Renal pelvis (tissue), 12 donors: ENCODE measurements around the gene CLCA4. TPM values are rescaled to one million over a fixed set of nuclear protein-coding genes. Genes with fewer than 3 reads are reported as not detected.
"Not testable (repeated sequence)": the region's sequence is repeated elsewhere in the genome, so short reads cannot be mapped to it uniquely, and the experiment has no call there.

Experiments used
- DNase-seq: peaks from one replicate; pipeline ENCODE4 v3.0.0-alpha.2; 2013
- long read RNA-seq, 16 experiments: transcript quantifications; one replicate each; lab custom pipeline, GENCODE V29; 2026
- polyA plus RNA-seq, 3 donors: library from polyadenylated mRNA; unstranded; fragments of 120-200 nt; gene quantifications; one replicate each; pipeline ENCODE4 v1.2.1, GENCODE V29; 2013; ENCODE audit not compliant: insufficient read length in 3 of 3

Gene CLCA4, protein sequence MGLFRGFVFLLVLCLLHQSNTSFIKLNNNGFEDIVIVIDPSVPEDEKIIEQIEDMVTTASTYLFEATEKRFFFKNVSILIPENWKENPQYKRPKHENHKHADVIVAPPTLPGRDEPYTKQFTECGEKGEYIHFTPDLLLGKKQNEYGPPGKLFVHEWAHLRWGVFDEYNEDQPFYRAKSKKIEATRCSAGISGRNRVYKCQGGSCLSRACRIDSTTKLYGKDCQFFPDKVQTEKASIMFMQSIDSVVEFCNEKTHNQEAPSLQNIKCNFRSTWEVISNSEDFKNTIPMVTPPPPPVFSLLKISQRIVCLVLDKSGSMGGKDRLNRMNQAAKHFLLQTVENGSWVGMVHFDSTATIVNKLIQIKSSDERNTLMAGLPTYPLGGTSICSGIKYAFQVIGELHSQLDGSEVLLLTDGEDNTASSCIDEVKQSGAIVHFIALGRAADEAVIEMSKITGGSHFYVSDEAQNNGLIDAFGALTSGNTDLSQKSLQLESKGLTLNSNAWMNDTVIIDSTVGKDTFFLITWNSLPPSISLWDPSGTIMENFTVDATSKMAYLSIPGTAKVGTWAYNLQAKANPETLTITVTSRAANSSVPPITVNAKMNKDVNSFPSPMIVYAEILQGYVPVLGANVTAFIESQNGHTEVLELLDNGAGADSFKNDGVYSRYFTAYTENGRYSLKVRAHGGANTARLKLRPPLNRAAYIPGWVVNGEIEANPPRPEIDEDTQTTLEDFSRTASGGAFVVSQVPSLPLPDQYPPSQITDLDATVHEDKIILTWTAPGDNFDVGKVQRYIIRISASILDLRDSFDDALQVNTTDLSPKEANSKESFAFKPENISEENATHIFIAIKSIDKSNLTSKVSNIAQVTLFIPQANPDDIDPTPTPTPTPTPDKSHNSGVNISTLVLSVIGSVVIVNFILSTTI
- polyA plus RNA-seq, result not detected
- long read RNA-seq, donor 1, result 0 reads
- long read RNA-seq, donor 2, result 0 reads
- long read RNA-seq, donor 3, result 0 reads
- long read RNA-seq, donor 4, result 0 reads
- long read RNA-seq, donor 5, result 0 reads
- long read RNA-seq, donor 6, result 0 reads
- long read RNA-seq, donor 7, result 0 reads
- long read RNA-seq, donor 8, result 0 reads
- long read RNA-seq, donor 9, result 0 reads
- long read RNA-seq, donor 10, result 0 reads
- long read RNA-seq, donor 11, result 0 reads
- long read RNA-seq, donor 12, result 0 reads
- long read RNA-seq, donor 13, result 0 reads
- long read RNA-seq, donor 14, result 0 reads
- long read RNA-seq, donor 15, result 0 reads
- long read RNA-seq, donor 16, result 0 reads

DNA sequence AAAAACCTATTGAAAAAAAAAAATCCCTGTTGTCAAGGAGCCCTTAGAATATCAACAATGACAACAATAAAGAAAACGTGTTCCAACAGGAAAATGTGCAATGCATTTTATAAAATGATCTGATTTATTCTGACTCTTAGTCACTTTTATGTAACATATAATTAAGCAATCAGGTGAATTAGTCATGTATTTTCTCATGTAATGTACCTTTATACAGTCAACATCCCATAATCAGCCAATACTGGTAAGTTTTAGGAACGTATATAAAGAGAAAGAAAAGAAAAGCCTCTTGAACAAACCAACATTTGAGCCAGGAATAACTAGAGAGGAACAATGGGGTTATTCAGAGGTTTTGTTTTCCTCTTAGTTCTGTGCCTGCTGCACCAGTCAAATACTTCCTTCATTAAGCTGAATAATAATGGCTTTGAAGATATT lies at the start of gene CLCA4:
TSS of gene CLCA4 (plus strand) at position 292 of the 435 bp plus-strand sequence. CDS start at position 334, 42 bp downstream.
- no peak for DNase-seq

DNA sequence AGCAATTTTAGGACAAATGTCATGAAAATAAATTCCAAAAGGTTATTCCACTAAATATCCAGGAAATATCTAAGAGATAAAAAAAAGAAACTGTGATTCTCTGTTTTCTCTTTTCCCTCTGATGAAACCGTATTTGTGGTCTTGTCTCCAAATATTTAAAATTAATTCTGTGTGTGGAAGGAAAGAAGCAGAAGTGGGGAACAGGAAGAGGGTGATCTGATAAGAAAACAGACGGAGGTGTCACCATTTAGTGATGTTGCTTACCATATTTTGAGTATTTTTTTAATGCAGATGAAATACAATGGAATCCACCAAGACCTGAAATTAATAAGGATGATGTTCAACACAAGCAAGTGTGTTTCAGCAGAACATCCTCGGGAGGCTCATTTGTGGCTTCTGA lies 48.6 kb upstream of the CLCA4 start:
- DNase-seq, result no peak

DNA sequence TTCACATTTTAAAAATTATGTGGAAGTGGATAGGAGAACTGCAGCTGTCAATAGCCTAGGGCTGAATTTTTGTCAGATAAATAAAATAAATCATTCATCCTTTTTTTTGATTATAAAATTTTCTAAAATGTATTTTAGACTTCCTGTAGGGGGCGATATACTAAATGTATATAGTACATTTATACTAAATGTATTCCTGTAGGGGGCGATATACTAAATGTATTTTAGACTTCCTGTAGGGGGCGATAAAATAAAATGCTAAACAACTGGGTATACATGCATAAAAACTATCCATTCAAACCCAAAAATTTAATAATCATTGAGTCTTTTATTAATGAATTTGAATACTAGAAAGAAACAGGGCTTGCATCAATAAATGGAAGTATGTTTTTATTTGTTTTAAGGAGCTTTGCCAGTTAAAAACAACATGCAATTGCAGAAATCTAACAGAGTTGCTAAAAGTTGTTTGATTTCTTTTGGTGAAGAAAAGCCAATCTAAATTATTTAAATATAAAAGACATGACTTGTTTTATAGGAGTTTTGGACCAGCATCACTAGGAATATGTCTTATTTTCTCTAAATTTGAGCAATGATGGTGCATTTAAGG lies 46.8 kb upstream of the CLCA4 start:
- no peak for DNase-seq

DNA sequence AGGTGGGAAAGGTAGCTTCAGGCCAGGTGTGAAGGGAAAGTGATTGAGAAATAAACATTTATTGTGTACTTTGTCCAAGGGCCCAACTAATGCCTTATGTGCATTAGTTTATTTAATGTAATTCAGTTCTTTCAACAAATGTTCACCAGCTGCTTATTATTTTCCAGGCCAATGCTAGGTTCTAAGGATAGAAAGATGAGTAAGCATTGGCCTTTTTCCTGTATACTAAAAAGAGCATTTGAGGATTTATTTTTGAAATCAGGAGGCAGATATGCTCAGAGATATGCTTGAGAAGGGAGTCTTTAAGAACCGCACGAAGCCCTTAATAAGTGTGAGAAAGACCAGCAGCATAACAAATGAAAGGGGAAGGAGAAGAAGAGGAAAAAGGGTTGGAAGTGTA lies 46.2 kb upstream of the CLCA4 start:
- no peak for DNase-seq

DNA sequence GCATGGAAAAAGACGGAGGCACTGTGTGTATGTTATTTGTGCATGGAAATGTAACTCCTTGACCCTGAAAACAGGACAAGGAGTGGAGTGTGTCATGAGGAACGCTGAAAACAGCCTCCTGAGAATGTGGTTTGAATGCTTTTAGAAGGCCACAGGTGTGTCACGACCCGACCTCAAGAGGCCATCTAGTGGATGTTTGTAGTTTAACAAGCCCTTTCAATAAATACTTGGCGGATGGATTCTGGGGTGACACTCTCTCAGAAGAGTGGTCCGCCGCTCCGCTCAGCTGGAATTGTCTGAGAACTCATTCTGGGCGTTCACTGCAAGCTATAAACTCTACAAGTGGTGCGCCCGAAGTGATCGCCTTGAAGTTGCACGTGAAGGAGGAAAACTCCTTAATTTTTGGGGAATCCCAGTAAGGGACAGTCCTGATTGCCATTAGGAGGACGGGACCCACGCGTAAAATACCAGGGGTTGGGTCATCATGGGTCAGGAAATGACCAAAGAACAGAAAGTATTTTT lies 44.7 kb upstream of the CLCA4 start:
- not testable (repeated sequence) for DNase-seq

DNA sequence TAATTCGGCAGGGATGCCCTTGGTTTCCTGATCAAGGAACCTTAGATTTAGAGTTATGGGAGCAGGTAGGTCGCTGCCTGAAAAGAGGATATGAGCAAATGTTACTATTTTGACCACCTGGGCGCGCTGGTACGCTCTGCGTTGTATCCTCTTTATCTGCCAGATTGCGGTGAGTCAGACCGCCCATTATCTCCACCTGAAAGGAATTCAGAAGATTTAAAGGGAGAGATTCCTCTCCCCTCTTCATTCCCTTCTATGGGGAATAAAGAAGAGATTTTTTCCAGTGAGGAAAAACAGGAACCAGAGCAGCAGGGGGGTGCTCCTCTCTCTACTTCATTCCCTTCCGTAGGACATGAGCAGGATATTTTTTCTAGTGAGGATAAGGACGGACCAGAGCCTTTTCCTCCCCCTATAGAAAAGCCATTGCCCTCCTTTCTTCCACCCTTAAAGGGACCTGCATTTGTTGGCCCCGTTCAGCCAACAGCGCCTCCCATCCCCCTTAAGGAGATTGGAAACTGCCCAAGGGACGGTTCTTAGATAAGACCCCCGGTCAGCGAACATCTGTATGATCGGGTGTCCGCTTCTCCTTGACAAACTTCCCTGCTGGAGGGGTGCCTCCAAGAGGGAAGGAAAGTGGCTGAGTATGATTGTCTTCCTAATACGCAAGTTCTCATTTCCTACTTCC lies 44.0 kb upstream of the CLCA4 start:
- no peak for DNase-seq

DNA sequence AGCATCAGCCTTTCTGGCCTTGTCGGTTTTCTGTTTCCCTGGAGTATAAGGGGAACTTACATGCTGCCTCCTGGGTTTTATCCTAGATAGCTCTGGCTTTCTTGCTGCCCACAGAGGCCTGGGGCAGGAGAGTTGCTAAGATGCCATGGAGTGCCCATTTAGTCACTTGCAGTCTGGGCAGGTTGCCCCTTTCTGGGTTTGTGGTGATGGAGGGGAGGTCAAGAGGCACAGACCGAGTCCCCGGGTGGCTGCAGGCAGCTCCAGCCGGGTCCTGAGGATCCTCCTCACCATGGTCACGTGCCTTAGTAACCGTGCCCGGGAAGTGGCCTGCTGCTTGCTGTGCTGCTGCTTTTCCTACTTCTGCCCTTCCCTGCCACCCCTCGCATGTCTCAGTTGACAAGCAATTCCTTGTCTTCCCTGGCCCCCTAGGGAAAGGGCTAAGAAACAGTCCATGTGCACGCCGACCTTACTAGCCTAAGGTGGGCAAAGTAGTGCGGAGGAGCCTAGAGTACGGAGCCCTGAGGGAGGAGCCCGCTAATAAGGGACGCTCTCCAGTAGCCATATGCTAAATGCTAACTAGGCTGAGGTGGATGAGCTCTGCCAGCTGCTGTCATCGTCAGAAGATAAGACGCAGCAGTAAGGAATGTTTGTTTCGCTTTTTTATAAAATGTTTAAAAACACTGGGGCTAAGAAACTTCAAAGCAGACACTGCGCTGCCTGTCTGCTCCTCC lies 43.3 kb upstream of the CLCA4 start:
- DNase-seq, result peak; percentile 20

DNA sequence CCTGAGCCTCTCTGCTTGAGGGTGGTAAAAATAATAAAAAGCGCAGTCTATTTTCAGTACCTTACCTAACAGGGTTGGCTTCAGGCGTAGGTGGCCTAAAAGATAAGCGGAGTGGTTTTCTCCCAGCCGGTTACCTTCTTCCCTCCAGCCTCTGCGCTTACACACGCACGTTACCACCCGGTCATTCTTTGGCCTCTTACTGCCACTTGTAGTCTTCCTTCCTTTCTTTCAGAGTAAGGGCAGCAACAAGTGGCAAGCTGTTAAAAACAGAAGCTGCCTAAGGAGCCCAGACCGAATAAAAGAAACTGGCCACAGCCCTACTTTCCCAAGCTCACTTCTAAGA lies 42.8 kb upstream of the CLCA4 start:
- DNase-seq, result no peak

DNA sequence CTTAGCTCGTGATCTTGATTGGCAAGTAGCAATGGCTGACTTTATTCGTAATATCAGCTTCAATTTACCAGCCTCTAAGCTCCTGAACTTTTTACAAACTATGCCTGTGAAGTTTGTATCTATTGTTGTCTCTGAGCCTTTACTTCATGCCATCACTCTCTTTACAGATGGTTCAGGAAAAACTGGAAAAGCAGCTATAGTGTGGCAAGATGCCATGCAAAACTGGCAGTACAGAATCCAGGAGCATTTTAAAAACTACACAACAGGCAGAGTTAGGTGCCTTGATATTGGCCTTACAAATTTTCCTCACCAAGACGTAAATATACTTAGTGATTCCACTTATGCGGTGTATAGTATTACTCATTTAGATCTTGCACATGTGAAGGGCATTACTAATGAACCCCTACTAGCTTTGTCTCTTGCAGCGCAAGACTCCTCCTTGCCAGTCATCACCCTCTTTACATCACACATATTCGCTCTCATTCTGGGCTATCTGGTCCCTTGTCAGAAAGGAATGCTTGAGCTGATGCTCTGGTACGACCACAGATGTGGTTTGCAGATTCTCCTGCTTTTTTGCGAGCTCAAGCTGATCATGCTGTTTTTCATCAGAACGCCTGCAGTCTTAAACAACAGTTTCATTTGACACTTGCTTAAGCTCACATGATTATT lies 41.8 kb upstream of the CLCA4 start:
- DNase-seq, result no peak

DNA sequence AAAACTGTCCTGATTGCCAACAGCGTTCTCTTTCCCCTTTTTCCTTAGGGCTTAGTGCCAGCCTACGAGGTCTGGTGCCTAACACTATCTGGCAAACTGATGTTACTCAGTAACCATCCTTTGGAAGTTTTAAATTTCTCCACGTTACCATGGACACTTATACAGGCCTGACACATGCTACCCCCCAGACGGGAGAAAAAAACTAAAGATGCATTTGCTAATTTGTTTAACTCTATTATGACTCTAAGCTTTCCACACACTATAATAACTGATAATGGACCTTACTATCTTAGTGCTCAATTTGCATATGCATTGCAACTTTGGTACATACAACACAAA lies 41.3 kb upstream of the CLCA4 start:
- DNase-seq, result no peak

DNA sequence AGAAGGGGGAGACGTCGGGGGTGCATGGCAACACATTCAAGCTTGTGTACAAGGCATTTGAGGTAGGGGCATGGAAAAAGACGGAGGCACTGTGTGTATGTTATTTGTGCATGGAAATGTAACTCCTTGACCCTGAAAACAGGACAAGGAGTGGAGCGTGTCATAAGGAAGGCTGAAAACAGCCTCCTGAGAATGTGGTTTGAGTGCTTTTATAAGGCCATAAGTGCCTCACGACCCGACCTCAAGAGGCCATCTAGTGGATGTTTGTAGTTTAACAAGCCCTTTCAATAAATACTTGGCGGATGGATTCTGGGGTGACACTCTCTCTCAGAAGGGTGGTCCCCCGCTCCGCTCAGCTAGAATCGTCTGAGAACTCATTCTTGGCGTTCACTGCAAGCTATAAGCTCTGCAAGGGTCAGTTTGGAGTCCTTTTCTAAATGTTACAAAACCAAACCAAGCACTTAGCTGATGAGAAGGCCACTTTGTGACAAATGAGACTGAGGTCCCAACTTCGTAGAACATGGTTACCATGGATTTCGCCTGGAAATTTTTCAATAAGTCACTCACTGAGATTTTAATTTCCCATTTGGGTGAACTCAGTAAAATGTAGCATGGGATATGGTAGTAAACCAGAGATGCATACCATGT lies 38.8 kb upstream of the CLCA4 start:
- no peak for DNase-seq

DNA sequence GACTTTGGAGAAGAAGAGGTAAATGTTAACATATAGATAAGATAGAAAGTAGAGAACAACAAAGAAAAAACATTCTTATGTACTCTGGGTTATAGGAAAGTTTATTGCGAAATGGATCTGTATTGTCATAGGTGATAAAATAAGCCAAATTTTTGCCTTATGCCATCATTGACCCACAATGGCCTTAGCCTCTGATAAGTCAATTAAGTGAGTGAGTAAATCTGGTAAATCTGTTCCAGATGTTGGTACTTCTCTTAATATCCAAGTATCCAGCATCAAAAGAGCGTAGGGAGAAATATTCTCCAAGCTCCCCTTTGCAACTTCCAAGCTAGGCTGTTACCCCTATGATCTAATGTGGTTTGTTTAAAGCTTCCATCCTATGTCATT lies 38.3 kb upstream of the CLCA4 start:
- DNase-seq, result no peak

DNA sequence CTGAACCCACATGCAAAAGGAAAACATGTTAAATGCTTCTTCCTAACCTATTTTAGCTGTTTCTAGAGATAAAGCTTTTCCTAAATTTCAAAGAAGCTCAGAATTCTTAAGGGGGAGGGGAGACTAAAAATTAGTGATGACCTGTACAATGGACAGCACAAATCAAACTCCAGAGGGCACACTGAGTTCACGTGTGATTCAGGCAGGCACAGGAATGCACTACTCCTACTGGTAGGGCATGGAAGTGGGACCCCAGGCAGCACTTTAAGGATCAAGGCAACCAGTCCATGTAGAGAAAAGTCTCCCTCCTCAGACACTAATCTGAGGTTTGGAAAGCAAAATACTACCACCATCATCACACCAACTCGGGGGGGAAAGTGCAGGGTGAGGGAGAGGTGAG lies 31.3 kb upstream of the CLCA4 start:
- DNase-seq, result no peak

DNA sequence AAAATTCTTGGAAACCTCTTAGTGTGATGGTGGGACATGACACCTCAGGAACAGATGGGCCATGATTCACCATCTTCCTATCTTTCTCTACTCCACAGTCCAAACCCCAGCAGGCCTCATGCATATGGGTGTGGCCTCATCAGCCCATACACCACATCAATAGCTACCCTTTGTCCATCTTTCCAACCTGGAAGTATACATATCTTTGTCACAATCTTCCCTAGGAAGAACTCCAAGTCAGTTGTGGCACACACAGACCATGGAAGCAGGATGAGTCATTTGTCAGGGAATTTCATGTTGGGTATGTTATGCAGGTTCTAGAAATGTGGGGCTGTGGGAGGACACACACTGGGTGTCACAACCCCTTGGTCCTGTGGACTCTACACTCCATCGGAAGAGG lies 30.5 kb upstream of the CLCA4 start:
- DNase-seq, result no peak

DNA sequence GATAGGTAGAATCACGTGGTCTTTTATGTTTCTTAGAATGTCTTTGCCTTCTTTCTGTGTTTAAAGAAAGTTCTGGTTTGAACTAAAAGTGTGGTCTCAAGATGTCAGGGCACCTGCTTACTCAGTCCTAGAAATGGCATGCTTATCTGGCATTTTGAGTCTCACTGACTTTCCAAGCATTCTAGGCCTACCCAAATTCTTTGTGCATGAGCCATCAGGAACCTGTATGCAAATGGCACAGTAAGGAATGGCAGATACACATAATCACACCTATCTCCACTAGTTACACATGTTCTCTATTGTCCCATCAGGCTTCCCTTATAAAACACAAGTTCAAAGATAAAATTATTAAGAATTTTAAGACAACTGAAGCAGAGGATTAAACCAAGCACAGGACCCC lies 29.5 kb upstream of the CLCA4 start:
- DNase-seq, result no peak

DNA sequence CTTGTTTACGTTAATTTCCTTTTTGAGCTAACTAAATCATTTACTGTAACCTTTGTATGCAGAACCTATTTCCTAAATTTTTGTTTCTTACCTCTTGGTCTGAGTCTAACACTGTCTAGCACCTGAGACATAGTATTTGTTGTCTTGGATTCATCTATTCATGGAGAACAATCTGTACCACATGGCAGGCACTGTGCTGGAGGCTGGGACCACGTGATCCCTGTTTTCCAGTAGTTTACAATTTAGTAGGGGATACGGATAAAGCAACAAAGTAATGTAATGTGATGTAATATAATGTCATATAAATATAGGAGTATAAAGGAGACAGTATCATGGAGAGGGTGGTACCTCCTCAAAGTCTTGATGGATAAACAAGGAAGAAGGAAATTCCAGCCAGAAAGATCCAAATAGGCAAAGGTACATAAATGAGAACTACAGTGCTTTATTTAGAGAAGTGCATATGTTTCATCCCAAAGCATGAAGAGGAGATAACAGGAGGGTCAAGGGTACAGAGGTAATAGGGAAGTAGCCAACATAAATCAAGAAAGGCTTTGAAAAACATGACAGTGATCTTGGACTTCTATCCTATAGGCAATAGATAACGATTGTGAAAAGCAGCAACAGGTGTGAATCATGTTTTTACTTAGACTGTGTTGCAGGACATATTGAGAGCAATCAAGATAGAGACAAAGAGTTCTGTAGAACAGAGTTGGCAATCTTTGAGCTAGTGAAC lies 25.9 kb upstream of the CLCA4 start:
- no peak for DNase-seq

DNA sequence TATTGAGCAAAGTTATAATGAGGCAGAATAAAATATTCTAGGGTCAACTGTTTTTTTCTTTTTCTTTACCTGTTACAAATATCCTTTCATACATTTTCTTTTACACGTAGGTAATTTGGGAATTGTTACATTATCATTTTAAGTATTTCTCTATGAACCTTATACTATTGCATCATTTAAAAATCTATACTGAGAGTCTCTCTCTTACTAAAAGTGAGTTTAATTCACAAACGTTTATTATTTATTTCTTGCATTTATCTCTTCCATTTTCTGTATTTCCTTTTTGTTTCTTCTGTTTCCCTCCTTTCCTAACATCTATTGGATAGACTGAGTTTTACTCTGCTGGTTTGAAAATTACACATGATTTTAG lies 25.4 kb upstream of the CLCA4 start:
- DNase-seq, result no peak

DNA sequence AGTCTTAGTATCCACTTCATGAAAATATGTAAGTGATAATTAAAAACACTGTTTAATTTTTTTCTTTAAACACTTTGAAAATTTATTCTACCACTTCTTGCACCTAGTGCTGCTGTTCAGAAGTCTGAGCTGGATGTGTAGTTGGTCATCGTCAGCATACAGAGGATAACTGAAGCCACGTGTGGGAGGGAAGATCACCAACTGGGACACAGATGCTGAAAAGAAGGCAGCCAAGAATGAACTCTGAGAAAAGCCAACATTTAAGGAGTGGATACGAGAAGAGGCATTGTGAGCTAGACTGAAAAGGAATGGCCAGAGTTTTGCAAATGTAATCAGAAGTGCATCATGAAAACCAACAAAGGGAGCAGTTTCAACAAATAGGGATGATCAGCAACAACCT lies 24.6 kb upstream of the CLCA4 start:
- no peak for DNase-seq
